Stimulated activated effector memory CD8-positive, alpha-beta T cell treated with anti-CD3 and anti-CD28 coated beads, Interleukin-12 subunit alpha, Interleukin-12 subunit beta, amount 100 ng/mL, for 72 hours (primary cell): ENCODE measurements around the gene STPG4.
A peak's percentile ranks its signal among the peaks of the same experiment; 100 is the strongest.

Experiments used
- ATAC-seq: fragments of 150-1000 bp; cut with Tn5 transposase; 2 replicates; pipeline ENCODE4 v1.10.0; 2021
- DNase-seq, 2 donors: peaks; one replicate each; pipeline ENCODE4 v3.0.0; 2021 to 2022; ENCODE audit warnings: low spot score in 2 of 2
- H3K27ac Mint-ChIP-seq: one replicate; pipeline ENCODE4 v1.8.0; 2022; ENCODE audit warnings: mild to moderate bottlenecking, mixed read lengths
- H3K36me3 Mint-ChIP-seq: one replicate; pipeline ENCODE4 v1.8.0; 2022; ENCODE audit warnings: mild to moderate bottlenecking, mixed read lengths
- H3K4me1 Mint-ChIP-seq: one replicate; pipeline ENCODE4 v1.8.0; 2022; ENCODE audit warnings: mixed read lengths
- H3K4me3 Mint-ChIP-seq: one replicate; pipeline ENCODE4 v1.8.0; 2022; ENCODE audit warnings: mild to moderate bottlenecking, mixed read lengths
- H3K9me3 Mint-ChIP-seq: one replicate; pipeline ENCODE4 v1.8.0; 2022; ENCODE audit warnings: mixed read lengths

STPG4 gene

DNA sequence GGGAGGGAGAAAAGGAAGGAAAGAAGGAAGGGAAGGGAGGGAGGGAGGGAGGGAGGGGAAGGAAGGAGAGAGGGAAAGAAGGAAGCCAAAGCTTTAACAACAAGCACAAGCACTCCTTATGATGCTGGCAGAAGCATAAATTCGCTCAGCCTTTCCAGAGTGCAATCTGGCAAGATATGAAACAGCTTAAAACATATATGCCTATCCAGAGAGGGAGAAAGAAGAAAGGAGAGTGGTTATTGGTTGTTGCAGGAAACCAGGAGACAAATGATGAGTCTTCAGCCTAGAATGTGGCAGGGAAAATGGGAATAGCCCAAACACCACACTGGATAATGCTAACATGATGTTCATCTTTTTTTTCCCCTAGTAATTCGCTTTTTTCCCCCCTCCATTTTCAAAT is 64.0 kb downstream of the STPG4 start:
- Mint-ChIP-seq H3K9me3 (no peaks in the 10 kb centered on the region), H3K4me3 (no peak overlapping the region), H3K36me3 (no peaks in the 10 kb centered on the region), H3K27ac (no peak overlapping the region), H3K4me1 (no peaks in the 10 kb centered on the region)
- DNase-seq (no peak), ATAC-seq (no peak)

DNA sequence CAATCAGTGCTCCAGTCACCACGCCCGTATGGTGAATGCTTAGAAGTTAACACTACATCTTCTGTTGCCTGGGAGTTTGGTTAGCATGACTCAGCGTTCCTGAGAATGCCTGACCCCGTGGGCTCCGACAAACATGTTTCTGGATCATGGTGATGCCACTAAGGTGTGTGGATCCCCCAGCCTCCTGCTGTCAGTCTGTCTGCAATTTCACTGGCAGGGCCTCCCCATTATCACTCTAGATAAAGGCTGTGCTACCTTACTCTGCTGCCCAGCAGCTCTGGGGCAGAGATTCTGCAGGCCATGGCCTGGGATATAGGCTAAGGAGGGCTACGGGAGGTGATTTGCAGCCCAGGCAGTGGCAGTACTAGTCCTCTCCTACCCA is 66.0 kb downstream of the STPG4 start:
- H3K36me3 Mint-ChIP-seq = no peaks in the 10 kb centered on the region
- H3K9me3 Mint-ChIP-seq = no peaks in the 10 kb centered on the region
- H3K4me3 Mint-ChIP-seq = no peak overlapping the region
- DNase-seq (no peak), ATAC-seq (no peak)
- H3K27ac Mint-ChIP-seq = no peak overlapping the region
- no peaks in the 10 kb centered on the region for H3K4me1 Mint-ChIP-seq

DNA sequence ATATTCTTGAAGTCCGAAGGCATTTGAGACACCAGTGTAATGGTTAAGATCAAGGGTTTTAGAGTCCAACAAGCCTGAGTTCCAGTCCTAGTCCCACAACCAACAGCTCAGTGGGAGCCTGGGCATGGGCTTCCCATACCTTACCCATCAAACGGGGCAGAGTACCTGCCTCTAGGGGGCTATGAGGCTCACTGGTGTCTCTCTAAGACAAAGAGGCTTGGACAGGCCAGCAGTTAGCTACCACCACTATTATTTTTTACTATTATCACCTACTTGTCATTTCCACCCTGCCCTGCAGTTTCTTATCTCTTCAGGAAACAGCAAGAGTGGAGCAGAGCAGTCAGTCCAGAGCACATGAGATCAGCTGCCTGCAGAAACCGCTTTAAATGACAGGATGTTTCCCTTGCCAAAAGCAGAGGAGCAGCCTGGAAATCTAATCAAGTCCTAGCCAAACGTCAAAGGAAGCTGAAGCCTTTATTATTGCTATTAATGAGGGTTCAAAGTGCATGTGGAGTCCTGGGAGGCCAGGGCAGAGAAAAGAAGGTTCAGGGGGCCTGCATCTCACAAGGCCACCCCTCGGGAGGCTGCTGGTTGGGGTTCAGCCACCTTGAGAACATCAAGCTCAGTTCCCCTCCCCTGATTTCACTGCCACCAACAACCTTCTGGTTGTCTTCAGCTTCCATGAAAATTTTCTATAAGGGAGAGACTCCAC is 66.6 kb downstream of the STPG4 start:
- Mint-ChIP-seq H3K4me3 (no peak overlapping the region), H3K36me3 (no peaks in the 10 kb centered on the region), H3K27ac (no peak overlapping the region), H3K4me1 (no peaks in the 10 kb centered on the region), H3K9me3 (no peaks in the 10 kb centered on the region)
- DNase-seq (no peak), ATAC-seq (no peak)

DNA sequence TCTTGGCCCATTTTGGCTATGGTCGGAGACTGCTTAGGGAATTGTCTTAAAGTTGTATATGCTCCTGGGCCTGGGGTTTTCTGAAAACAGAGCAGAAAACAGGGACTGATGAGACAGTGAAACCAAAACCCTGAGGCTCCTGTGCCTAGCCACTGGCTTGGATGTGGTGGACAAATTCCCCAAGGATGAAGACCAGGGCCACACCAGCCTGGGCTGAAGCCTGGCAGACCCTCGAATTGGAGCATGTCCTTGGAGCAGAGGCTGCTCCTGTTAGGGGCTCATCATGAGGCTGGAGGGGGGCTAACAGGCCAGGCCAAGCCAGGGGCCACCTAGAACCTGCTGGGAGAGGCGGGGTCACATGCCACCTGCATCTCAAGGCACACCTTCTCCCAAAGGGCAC is 68.1 kb downstream of the STPG4 start:
- Mint-ChIP-seq H3K4me1 (no peaks in the 10 kb centered on the region), H3K27ac (no peak overlapping the region), H3K9me3 (no peaks in the 10 kb centered on the region), H3K36me3 (no peaks in the 10 kb centered on the region), H3K4me3 (no peak overlapping the region)
- ATAC-seq (no peak), DNase-seq (no peak)

DNA sequence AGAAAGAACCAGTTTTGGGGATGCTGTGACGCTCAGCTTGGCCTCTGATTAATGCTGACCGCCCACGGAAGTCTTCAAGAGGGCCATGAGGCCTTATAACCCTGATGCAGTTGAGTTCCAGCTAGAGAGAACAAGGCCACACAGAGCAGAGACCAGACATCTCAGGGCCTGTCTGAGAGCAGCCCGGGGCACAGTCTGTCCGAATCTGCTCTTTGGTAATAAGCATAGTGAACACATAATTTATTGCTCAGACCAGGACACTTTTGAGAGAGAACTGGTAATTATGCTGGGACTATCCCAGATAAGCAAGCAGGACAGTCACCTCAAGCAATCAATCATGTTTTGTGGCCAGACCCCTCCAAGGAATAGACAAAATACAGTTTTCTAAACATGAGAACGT is 68.5 kb downstream of the STPG4 start:
- Mint-ChIP-seq H3K4me1 (no peaks in the 10 kb centered on the region), H3K36me3 (no peaks in the 10 kb centered on the region), H3K4me3 (no peak overlapping the region), H3K27ac (no peak overlapping the region), H3K9me3 (no peaks in the 10 kb centered on the region)
- ATAC-seq (no peak), DNase-seq (no peak)

DNA sequence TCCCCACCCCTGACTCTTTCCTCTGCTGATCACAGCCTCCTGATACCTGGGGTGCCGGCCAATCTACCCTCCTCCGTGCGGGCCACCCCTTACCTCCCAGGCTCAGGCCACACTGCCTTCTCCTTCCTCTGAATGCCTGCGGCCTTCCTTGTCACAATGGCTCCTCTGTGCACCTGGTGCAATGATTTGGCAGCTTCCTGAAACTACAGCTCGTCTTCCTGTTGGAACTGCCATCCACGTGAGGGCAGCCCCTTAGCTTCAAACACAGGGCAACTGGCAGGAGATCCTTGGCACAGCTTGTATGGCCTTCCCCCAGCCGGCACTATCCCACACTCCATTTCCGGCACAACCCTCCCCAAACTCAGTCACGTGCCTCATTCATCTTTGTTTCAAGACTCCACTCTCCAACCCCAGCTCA is 69.0 kb downstream of the STPG4 start:
- DNase-seq = no peak
- peaks cover under 1% of the 10 kb centered on the region for H3K36me3 Mint-ChIP-seq
- H3K9me3 Mint-ChIP-seq = no peaks in the 10 kb centered on the region
- no peak for ATAC-seq
- H3K27ac Mint-ChIP-seq = no peak overlapping the region
- no peak overlapping the region for H3K4me3 Mint-ChIP-seq
- no peaks in the 10 kb centered on the region for H3K4me1 Mint-ChIP-seq

DNA sequence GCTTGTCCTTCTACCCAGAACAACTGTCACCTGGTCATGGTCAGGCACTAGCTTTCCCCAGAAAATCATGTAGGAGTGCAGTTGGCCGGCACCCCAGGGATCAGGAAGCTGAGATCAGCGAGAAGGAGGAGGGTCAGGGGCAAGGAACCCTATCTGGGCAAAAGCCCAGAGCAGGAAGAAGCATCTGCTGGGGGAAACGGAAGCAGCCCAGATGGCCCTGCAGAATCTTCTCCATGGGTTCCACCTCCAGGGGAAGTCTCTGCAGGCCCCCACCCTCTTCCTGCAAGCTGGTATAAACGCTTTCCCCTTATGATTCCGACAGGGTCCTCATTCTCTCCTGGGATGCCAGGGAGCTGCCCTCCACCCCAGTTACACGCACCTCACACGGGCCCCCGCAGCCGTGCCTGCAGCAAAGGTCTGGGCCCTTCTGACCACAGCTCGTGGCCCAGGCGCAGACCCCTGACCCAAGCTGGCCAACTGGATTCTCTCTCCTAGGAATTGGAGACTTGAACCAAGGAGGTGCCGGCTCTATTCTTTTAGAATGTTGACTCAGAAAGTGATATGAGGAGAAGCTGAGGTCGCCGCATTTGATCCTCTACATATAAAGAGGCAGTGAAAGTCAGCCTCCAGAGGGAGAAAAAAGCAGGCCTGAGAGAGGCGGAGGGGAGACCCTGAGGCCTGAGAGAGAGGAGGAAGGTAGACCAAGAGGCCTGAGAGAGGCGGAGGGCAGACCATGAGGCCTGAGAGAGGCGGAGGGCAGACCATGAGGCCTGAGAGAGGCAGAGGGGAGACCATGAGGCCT is 71.0 kb downstream of the STPG4 start:
- Mint-ChIP-seq H3K27ac (peak overlapping the region; percentile 26), H3K36me3 (peaks cover 10% of the 10 kb centered on the region), H3K9me3 (no peaks in the 10 kb centered on the region), H3K4me1 (peaks cover 8% of the 10 kb centered on the region), H3K4me3 (no peak overlapping the region)
- ATAC-seq (no peak), DNase-seq (no peak)

DNA sequence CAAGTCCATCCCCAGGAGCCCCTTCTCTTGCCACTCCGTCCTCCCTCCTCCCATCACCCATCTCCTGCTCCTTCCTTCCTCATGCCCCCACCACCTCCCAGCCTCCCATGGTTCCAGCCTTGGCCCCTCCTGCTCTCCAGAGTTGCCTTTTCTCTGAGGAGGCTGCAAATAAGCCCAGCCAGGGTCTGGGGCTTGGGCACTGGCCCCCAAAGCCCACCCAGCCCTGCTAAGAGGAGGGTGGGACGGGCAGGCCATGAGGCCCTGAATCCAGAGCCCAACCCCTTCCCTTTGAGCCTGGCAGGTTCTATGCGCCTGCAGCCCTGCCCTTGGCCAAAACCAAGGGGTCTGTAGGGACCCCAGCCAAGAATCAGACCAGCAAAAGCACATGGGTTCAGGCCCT is 71.6 kb downstream of the STPG4 start:
- ATAC-seq = no peak
- Mint-ChIP-seq H3K27ac (no peak overlapping the region), H3K4me1 (peaks cover 13% of the 10 kb centered on the region), H3K36me3 (peaks cover 10% of the 10 kb centered on the region), H3K9me3 (no peaks in the 10 kb centered on the region), H3K4me3 (no peak overlapping the region)
- no peak for DNase-seq

DNA sequence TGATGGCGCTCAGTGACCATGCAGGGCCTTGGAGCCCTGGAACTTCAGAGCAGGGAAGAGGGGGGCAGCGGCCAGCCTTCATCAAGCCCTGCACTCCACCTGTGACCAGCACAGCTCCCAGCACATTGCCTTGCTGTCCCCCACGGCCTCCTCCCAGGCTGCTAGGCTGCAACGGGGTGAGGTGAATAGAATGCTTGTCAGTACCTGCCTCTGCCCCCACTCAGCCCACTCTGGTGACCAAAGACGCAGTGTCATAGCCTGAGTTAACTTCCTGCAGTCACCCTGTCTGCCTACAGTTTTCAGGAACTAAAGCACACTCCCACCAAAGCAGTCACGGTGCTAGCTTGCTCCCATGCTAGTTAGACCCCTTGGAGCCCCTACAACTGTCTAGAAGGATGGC is 72.1 kb downstream of the STPG4 start:
- no peaks in the 10 kb centered on the region for H3K9me3 Mint-ChIP-seq
- peaks cover 13% of the 10 kb centered on the region for H3K4me1 Mint-ChIP-seq
- ATAC-seq (no peak), DNase-seq (no peak)
- no peak overlapping the region for H3K27ac Mint-ChIP-seq
- H3K4me3 Mint-ChIP-seq = no peak overlapping the region
- peaks cover 15% of the 10 kb centered on the region for H3K36me3 Mint-ChIP-seq

DNA sequence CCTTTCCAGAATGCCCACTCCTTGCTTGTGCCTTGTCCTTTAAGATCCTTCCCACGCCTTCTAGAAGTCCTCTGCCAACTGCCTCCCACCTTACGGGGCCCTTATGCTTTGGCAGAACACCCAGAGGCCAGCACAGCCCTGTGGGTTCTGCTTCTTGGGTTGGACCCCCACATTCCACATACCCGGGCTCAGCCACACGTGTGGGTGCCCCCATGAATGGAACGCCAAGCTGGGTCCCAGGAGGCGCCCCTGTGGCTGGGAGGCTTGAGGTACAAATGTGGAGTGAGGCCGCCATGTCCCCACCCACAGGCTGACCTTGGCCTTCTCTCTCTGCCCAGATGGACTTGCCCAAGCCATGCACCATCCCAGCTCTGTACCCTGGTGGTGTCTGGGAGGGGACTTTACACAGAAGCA is 74.2 kb downstream of the STPG4 start:
- ATAC-seq = no peak
- DNase-seq = no peak
- Mint-ChIP-seq H3K4me3 (no peak overlapping the region), H3K36me3 (peaks cover 16% of the 10 kb centered on the region), H3K27ac (peak overlapping the region; percentile 63), H3K9me3 (no peaks in the 10 kb centered on the region), H3K4me1 (peaks cover 13% of the 10 kb centered on the region)

DNA sequence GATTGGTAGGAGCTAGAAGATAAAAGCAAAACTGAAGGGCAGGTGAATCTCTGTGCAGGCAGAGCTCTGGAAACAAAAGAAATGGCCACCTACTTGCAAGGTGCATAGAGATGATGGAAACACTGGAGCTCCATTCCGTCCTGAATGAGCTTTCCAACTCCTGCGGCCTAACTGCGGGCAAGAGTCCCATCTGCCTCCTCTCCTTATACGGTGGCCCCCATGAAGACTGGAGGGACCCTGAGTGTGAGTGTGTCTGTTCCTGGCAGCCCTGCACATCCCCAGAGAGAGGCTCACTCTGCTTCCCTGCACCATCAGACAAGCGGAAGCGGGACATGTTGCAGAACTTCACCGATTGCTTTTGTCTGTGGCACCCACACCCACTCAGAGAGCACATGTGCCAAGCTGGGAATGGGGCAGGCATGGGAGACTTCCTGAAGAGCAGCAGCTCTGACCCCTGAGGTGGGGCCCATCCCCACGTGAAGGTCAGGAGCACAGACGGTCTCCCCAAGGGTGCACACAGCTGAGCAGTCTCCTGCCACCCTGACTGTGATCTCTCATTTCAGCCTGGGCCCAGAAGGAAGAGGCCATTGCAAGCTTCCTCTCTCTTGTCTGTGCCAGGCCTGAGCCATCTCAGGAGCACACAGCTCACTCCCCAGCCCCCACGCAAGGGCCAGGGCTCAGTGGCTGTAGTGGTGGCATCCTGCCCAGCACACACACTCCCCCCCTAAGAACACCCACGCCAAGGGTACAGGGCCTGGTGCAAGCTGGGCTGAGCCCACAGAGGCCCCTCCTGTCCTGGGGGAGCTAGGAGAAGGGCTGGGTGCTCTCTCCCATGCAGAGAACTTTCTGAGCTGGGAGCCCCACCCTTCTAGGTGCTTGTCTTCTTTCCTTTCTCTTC is 75.3 kb downstream of the STPG4 start:
- H3K36me3 Mint-ChIP-seq = peaks cover 23% of the 10 kb centered on the region
- H3K4me1 Mint-ChIP-seq = peaks cover 13% of the 10 kb centered on the region
- DNase-seq (no peak), ATAC-seq (peak; percentile 17)
- H3K4me3 Mint-ChIP-seq = no peak overlapping the region
- H3K9me3 Mint-ChIP-seq = no peaks in the 10 kb centered on the region
- peak overlapping the region; percentile 63 for H3K27ac Mint-ChIP-seq

DNA sequence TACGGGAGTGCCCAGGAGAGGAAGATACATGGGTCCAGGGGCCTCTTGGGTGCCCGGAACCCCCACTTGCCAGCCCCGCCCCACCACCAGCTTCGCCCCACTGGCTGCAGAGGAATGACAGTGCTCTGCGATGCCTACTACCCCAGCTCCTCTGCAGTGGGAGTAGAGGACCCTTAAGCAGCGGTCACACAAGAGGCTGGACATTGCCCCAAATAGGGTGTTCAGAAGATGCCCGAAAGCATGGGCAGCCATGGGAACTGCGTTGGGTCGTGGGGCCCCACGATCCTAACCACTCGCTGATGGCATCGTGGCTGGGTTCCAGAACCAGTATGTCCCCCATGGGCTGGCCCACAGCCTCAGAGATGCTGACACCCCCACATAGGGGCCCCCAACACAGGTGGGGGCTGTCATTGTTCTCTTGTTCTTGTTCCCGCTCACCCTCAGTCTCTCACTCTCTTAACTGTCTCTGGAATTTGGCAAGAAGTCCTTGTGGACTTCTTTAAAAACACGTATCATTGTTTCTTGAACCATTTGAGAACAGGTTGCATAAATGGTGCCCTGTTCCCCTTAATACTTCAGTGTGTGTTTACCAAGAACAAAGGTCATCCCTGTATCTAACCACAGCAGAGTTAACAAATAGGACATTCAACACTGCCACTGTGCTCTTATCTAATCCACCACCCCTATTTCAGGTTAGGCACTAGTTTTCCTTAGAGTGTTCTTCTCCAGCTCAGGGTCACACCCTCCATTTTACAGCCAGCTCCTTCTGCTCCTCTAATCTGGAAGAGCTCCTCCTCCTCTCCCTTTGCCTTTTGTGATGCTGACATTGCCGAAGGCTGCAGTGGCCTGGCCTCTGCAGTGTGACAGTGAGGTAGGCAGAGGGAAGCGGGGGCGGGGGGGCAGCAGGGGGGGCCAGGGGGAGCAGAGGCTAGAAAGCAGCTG is 76.3 kb downstream of the STPG4 start:
- H3K36me3 Mint-ChIP-seq = peaks cover 23% of the 10 kb centered on the region
- no peak overlapping the region for H3K27ac Mint-ChIP-seq
- no peaks in the 10 kb centered on the region for H3K9me3 Mint-ChIP-seq
- H3K4me1 Mint-ChIP-seq = peaks cover 13% of the 10 kb centered on the region
- H3K4me3 Mint-ChIP-seq = no peak overlapping the region
- ATAC-seq = no peak
- no peak for DNase-seq

DNA sequence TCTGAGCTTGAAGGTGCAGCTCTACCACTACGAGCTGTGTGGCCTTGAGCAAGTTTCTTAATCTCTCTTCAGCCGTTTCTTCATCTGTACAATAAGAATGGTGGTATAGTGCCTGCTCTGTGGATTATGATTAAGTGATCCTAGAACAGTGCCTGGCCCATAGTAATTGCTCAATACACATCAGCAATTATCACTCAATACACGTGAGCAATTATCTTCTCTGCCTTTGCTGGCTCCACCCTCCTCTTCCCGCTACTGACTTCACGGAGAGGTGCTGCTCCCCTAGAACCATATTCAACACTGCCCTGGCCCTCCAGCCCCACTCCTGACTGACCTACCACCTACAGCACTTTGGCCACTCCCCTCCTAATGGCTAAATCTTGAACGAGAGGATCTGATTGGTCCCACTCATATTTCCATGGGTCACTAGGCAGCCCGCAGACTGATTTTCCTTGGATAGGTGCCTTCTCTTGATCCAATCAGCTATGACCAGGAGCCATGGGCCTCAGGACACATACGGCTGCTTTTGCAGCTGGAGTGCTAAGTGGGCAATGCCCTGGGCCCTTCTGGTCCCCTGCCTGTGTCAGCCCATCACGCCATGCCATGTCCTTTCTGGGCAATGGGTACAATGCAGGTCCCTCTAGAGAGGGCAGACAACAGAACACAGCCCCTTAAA is 77.5 kb downstream of the STPG4 start:
- no peak for ATAC-seq
- H3K27ac Mint-ChIP-seq = no peak overlapping the region
- peaks cover 21% of the 10 kb centered on the region for H3K4me1 Mint-ChIP-seq
- no peak overlapping the region for H3K4me3 Mint-ChIP-seq
- peaks cover 31% of the 10 kb centered on the region for H3K36me3 Mint-ChIP-seq
- no peak for DNase-seq
- H3K9me3 Mint-ChIP-seq = no peaks in the 10 kb centered on the region
